ENCODE measurements around the gene SALL2.

- TF ChIP-seq NRF1 (IDR thresholded peaks at IDR 0.05; ENCODE audit: low read depth, low read length) (no peak), ZNF274 (IDR thresholded peaks at IDR 0.05; ENCODE audit: borderline replicate concordance, extremely low read depth, low read length) (no peak), EZH2 (IDR thresholded peaks at IDR 0.05; ENCODE audit: low read depth, low read length, severe bottlenecking) (no peak), GABPA (IDR thresholded peaks at IDR 0.05; ENCODE audit: borderline replicate concordance, insufficient read depth, low read length) (no peak), BCL11A (IDR thresholded peaks at IDR 0.05; ENCODE audit: low read depth in 2 of 2, low read length in 2 of 2) (no peak)
Measured at GRCh38 chr14:21498540-21499526, 27.3 kb downstream of the SALL2 start.
